H1 (cell line): ENCODE measurements around the gene P3H2. TPM values are rescaled to one million over a fixed set of nuclear protein-coding genes. Genes with fewer than 3 reads are reported as not detected.

Experiments used
- CTCF ChIA-PET: fragments of 300-600 bp; sonication (Branson Sonifier 250); formaldehyde crosslinking; loops from one replicate; lab custom pipeline; 2021; ENCODE audit not compliant: partially characterized antibody; lab: Charles Lee
- POLR2A ChIA-PET: fragments of 300-600 bp; sonication (Branson Sonifier 250); formaldehyde crosslinking; loops from one replicate; lab custom pipeline; 2021; ENCODE audit warnings: inconsistent platforms; ENCODE audit not compliant: partially characterized antibody; lab: Charles Lee
- DNase-seq, 2 experiments: peaks; one replicate each; pipeline versions ENCODE4 v3.0.0 to v3.0.0-alpha.2; 2010 to 2022; ENCODE audit warnings: low spot score in 2 of 2, low read depth in 1 of 2, mixed read lengths in 1 of 2
- FAIRE-seq: peaks from 2 replicates; lab custom pipeline; 2011; peaks lifted over from hg19 to GRCh38; lab: Jason Lieb, UNC
- H2AFZ ChIP-seq: 2 replicates; pipeline ENCODE4 v1.8.1; 2012; ENCODE audit warnings: low read length, inconsistent platforms
- H2AK5ac ChIP-seq: 2 replicates; pipeline ENCODE4 v1.6.1; 2013; ENCODE audit warnings: low read depth, low read length
- H2BK120ac ChIP-seq: replicated peaks from 2 replicates; pipeline ENCODE3; 2013; ENCODE audit warnings: low read depth, low read length, inconsistent platforms
- H2BK12ac ChIP-seq: 2 replicates; pipeline ENCODE4 v1.6.1; 2013; ENCODE audit warnings: low read depth, low read length
- H2BK15ac ChIP-seq: 2 replicates; pipeline ENCODE4 v1.6.1; 2013; ENCODE audit warnings: low read length
- H2BK20ac ChIP-seq: 2 replicates; pipeline ENCODE4 v1.6.1; 2013; ENCODE audit warnings: low read length
- H2BK5ac ChIP-seq: 2 replicates; pipeline ENCODE4 v1.6.1; 2013; ENCODE audit warnings: low read depth, low read length
- H3K14ac ChIP-seq: 2 replicates; pipeline ENCODE4 v1.6.1; 2013; ENCODE audit warnings: inconsistent platforms; ENCODE audit not compliant: insufficient read length
- H3K18ac ChIP-seq: 2 replicates; pipeline ENCODE4 v1.6.1; 2013; ENCODE audit warnings: low read length; ENCODE audit errors: extremely low read depth
- H3K23ac ChIP-seq: 2 replicates; pipeline ENCODE4 v1.6.1; 2013; ENCODE audit warnings: inconsistent platforms; ENCODE audit not compliant: insufficient read length
- H3K23me2 ChIP-seq: 2 replicates; pipeline ENCODE4 v1.6.1; 2013; ENCODE audit warnings: low read depth, low read length
- H3K27ac ChIP-seq: 2 replicates; pipeline ENCODE4 v1.6.1; 2011; ENCODE audit warnings: low read depth, low read length, inconsistent platforms
- H3K27me3 ChIP-seq, 4 experiments: replicated peaks in 1 of 4; 1 replicate in 1 of 4; 2 replicates in 3 of 4; pipeline versions ENCODE4 v1.6.1 to v1.8.1; 2011 to 2013; ENCODE audit warnings: low read length in 3 of 4, mild to moderate bottlenecking in 3 of 4, inconsistent platforms in 2 of 4, mixed read lengths in 2 of 4, moderate library complexity in 1 of 4; ENCODE audit not compliant: control insufficient read depth in 3 of 4, insufficient read depth in 3 of 4; ENCODE audit errors: extremely low read depth in 1 of 4
- H3K36me3 ChIP-seq, 4 experiments: 2 replicates each; pipeline versions ENCODE4 v1.6.1 to v1.8.1; 2011 to 2013; ENCODE audit warnings: mild to moderate bottlenecking in 4 of 4, low read length in 3 of 4, moderate library complexity in 2 of 4, control low read depth in 1 of 4, inconsistent platforms in 1 of 4; ENCODE audit not compliant: insufficient read depth in 4 of 4, control insufficient read depth in 2 of 4
- H3K4ac ChIP-seq: replicated peaks from 2 replicates; pipeline ENCODE3; 2013; ENCODE audit warnings: low read length, low read depth, mixed read lengths, inconsistent platforms; ENCODE audit not compliant: insufficient read length
- H3K4me1 ChIP-seq, 4 experiments: replicated peaks in 1 of 4; 1 replicate in 1 of 4; 2 replicates in 3 of 4; pipeline versions ENCODE4 v1.6.1 to v1.8.1; 2011 to 2013; ENCODE audit warnings: low read length in 3 of 4, inconsistent platforms in 2 of 4, mixed read lengths in 1 of 4; ENCODE audit not compliant: insufficient read depth in 4 of 4, control insufficient read depth in 3 of 4
- H3K4me2 ChIP-seq, 2 experiments: 2 replicates each; pipeline versions ENCODE4 v1.6.1 to v1.8.1; 2011 to 2013; ENCODE audit warnings: low read depth in 2 of 2, low read length in 2 of 2, control low read depth in 1 of 2, inconsistent platforms in 1 of 2, mild to moderate bottlenecking in 1 of 2; ENCODE audit not compliant: insufficient read depth in 1 of 2
- H3K4me3 ChIP-seq, 4 experiments: fragments of 200-600, 300-600 bp in 1 of 4; sonication (generic), shearing (Covaris generic), sonication (Bioruptor Twin) in 1 of 4; 2 replicates each; pipeline versions ENCODE4 v1.5.1 to v1.8.1; 2011 to 2016; ENCODE audit warnings: low read length in 4 of 4, low read depth in 3 of 4, control low read depth in 2 of 4, inconsistent platforms in 2 of 4, mild to moderate bottlenecking in 2 of 4, mixed read lengths in 1 of 4, moderate library complexity in 1 of 4; ENCODE audit not compliant: insufficient read depth in 2 of 4; ENCODE audit errors: extremely low read depth in 1 of 4
- H3K56ac ChIP-seq: replicated peaks from 2 replicates; pipeline ENCODE3; 2013; ENCODE audit warnings: low read depth, mild to moderate bottlenecking, mixed read lengths, low read length, inconsistent platforms; ENCODE audit not compliant: insufficient read length
- H3K79me1 ChIP-seq: 2 replicates; pipeline ENCODE4 v1.6.1; 2013; ENCODE audit warnings: low read depth, low read length, control low read depth
- H3K79me2 ChIP-seq, 2 experiments: 2 replicates each; pipeline versions ENCODE4 v1.6.1 to v1.8.1; 2012 to 2013; ENCODE audit warnings: low read length in 2 of 2, mild to moderate bottlenecking in 2 of 2, inconsistent platforms in 1 of 2; ENCODE audit not compliant: insufficient read depth in 2 of 2, control insufficient read depth in 1 of 2
- H3K9ac ChIP-seq, 4 experiments: replicated peaks in 1 of 4; 1 replicate in 1 of 4; 2 replicates in 3 of 4; pipeline versions ENCODE4 v1.6.1 to v1.8.1; 2011 to 2013; ENCODE audit warnings: low read depth in 3 of 4, low read length in 3 of 4, control low read depth in 2 of 4, mild to moderate bottlenecking in 2 of 4, moderate library complexity in 2 of 4, inconsistent platforms in 1 of 4; ENCODE audit errors: extremely low read depth in 1 of 4
- H3K9me3 ChIP-seq, 2 experiments: 2 replicates each; pipeline versions ENCODE4 v1.6.1 to v1.8.1; 2012 to 2013; ENCODE audit warnings: mild to moderate bottlenecking in 2 of 2, moderate library complexity in 2 of 2, control low read depth in 1 of 2, inconsistent platforms in 1 of 2, low read depth in 1 of 2, low read length in 1 of 2, mixed read lengths in 1 of 2; ENCODE audit not compliant: insufficient read depth in 2 of 2
- H4K20me1 ChIP-seq, 2 experiments: replicated peaks in 1 of 2; 2 replicates each; pipeline versions ENCODE3 to v1.8.1; 2011 to 2013; ENCODE audit warnings: inconsistent platforms in 2 of 2, low read length in 2 of 2, mild to moderate bottlenecking in 1 of 2; ENCODE audit not compliant: insufficient read depth in 2 of 2, control insufficient read depth in 1 of 2
- H4K5ac ChIP-seq: 2 replicates; pipeline ENCODE4 v1.6.1; 2013; ENCODE audit warnings: low read length, low read depth, mixed read lengths, inconsistent platforms; ENCODE audit not compliant: insufficient read length
- H4K8ac ChIP-seq: 2 replicates; pipeline ENCODE4 v1.8.0; 2013; ENCODE audit warnings: mild to moderate bottlenecking, moderate library complexity, low read length, inconsistent platforms; ENCODE audit not compliant: insufficient read depth; ENCODE audit errors: extremely low read depth
- H4K91ac ChIP-seq: replicated peaks from 2 replicates; pipeline ENCODE3; 2013; ENCODE audit warnings: low read length, mixed read lengths, inconsistent platforms; ENCODE audit not compliant: insufficient read length
- CBX5 ChIP-seq: fragments of 300-800, 300-1000 bp; sonication (generic); IDR thresholded peaks from 2 replicates; pipeline ENCODE4 v1.7.1; 2016; ENCODE audit warnings: antibody characterized with exemption, low read length, low read depth
- CHD1 ChIP-seq: IDR thresholded peaks from 2 replicates; pipeline ENCODE4 v1.6.1; 2012; ENCODE audit warnings: low read depth, low read length, improper control_type of control experiment
- EGR1 ChIP-seq: IDR thresholded peaks from 2 replicates; pipeline ENCODE4 v1.6.1; 2011; ENCODE audit warnings: low read depth, low read length, borderline replicate concordance
- EP300 ChIP-seq, 2 experiments: IDR thresholded peaks; 1 replicate in 1 of 2; 2 replicates in 1 of 2; pipeline ENCODE4 v1.6.1; 2011 to 2012; ENCODE audit warnings: low read depth in 2 of 2, low read length in 2 of 2, mild to moderate bottlenecking in 2 of 2, borderline replicate concordance in 1 of 2, inconsistent platforms in 1 of 2, moderate library complexity in 1 of 2
- JUN ChIP-seq: IDR thresholded peaks from 2 replicates; pipeline ENCODE4 v1.6.1; 2011; ENCODE audit warnings: low read depth, mild to moderate bottlenecking, improper control_type of control experiment, low read length
- KDM5A ChIP-seq: fragments of 200-600 bp; IDR thresholded peaks from 2 replicates; pipeline ENCODE4 v1.7.1; 2012; ENCODE audit warnings: mild to moderate bottlenecking, low read length, inconsistent platforms, mixed read lengths
- POU5F1 ChIP-seq: IDR thresholded peaks from 2 replicates; pipeline ENCODE4 v1.6.1; 2011; ENCODE audit warnings: low read depth, mild to moderate bottlenecking, low read length, moderate library complexity
- RXRA ChIP-seq: IDR thresholded peaks from 2 replicates; pipeline ENCODE4 v1.6.1; 2011; ENCODE audit warnings: low read depth, mild to moderate bottlenecking, low read length, moderate library complexity; ENCODE audit not compliant: insufficient read depth
- SIN3A ChIP-seq, 2 experiments: IDR thresholded peaks in 1 of 2; conservative IDR thresholded peaks in 1 of 2; 2 replicates each; pipeline ENCODE4 v1.6.1; 2011 to 2012; ENCODE audit warnings: low read length in 2 of 2, improper control_type of control experiment in 1 of 2, low read depth in 1 of 2, mild to moderate bottlenecking in 1 of 2
- SP2 ChIP-seq: IDR thresholded peaks from 2 replicates; pipeline ENCODE4 v1.6.1; 2012; ENCODE audit warnings: mild to moderate bottlenecking, low read length, inconsistent platforms
- TAF7 ChIP-seq: optimal IDR thresholded peaks from 2 replicates; pipeline ENCODE3; 2011; ENCODE audit warnings: low read depth, mild to moderate bottlenecking, inconsistent platforms, low read length, moderate library complexity, borderline replicate concordance
- TBP ChIP-seq: IDR thresholded peaks from 2 replicates; pipeline ENCODE4 v1.6.1; 2011; ENCODE audit warnings: low read depth, low read length, improper control_type of control experiment
- WGBS, 2 experiments: shearing (Covaris generic) in 1 of 2; methylation state at CpG; one replicate each; pipeline versions ENCODE4 v1.1.6 to v1.1.7; 2013 to 2015; ENCODE audit warnings: low lambda C conversion rate in 2 of 2, mixed read lengths in 2 of 2, inconsistent platforms in 1 of 2, low coverage in 1 of 2, missing lambda C conversion rate in 1 of 2; ENCODE audit not compliant: insufficient replicate concordance in 2 of 2, insufficient coverage in 1 of 2, insufficient read length in 1 of 2; ENCODE audit errors: extremely low coverage in 1 of 2, missing lambda C conversion rate in 1 of 2; 5-methylcytosine and 5-hydroxymethylcytosine counted together
- polyA plus RNA-seq, 7 experiments: library from polyadenylated mRNA; depleted of rRNA in 3 of 7; stranded (reverse) in 5 of 7; unstranded in 2 of 7; fragments of >200 nt in 5 of 7; fragments of 200-250 nt in 2 of 7; gene quantifications; 1 replicate in 5 of 7; 2 replicates in 1 of 7; 4 replicates in 1 of 7; pipeline versions ENCODE4 v1.2.1 to v1.2.3, GENCODE V29; 2011 to 2013; ENCODE audit warnings: missing spikeins in 2 of 7, mixed read lengths in 2 of 7
- total RNA-seq: library from RNA; stranded (reverse); fragmentation: NEBNext Ultra II Directional; extraction: Animal tissue kit (Norgen Biotek cat#: 25700); gene quantifications from 2 replicates; pipeline ENCODE4 v1.2.1, GENCODE V29; 2021
- TF ChIP-seq, protein P1 (sequence below): IDR thresholded peaks from 2 replicates; pipeline ENCODE4 v1.6.1; 2011; ENCODE audit warnings: low read length, improper control_type of control experiment

Gene P3H2
- total and polyA plus RNA-seq, 2 of the 8 experiments (the other 6 are each of a cell fraction or from before 2014, with no cell fraction given) = 40.5 to 60.4 TPM

DNA sequence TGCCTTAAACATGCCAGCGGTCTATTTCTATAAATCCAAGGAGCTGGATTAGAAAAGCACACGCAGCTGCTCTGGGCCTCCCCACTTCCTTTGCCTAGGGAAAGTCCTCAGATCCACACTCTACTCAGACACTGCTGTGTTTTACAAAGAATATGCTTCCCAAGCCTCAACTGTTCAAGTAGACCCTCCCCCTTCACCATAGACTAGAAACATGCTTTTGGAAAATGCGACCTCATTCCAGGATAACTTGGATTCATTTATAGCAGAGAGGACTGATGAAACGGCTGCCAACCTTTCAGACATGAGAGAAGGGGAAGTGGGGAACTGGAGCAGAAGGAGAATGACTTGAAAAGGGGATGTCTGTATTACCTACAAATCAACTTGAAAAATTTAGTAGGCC, 64.0 kb downstream of the P3H2 start:
- Histone ChIP-seq H3K9me3 (no peaks in the 10 kb centered on the region), H3K27me3 (no peaks in the 10 kb centered on the region), H2BK12ac (no peak overlapping the region), H4K91ac (no peak overlapping the region), H3K4me2 (no peak overlapping the region), H3K36me3 (no peaks in the 10 kb centered on the region), H2AFZ (no peak overlapping the region), H4K8ac (no peak overlapping the region), H3K79me1 (no peaks in the 10 kb centered on the region), H3K4ac (no peak overlapping the region), H3K14ac (no peak overlapping the region), H2BK5ac (no peak overlapping the region), H4K20me1 (no peaks in the 10 kb centered on the region), H3K23ac (no peak overlapping the region), H2BK120ac (no peak overlapping the region), H3K18ac (no peak overlapping the region), H3K56ac (no peak overlapping the region), H2BK15ac (no peak overlapping the region), H2AK5ac (no peak overlapping the region), H3K9ac (no peak overlapping the region), H3K79me2 (peaks cover 0 to 15% of the 10 kb centered on the region in 2 experiments; a peak in 3 of 4 replicates), H3K23me2 (no peaks in the 10 kb centered on the region), H2BK20ac (no peak overlapping the region), H4K5ac (no peak overlapping the region), H3K4me3 (no peak overlapping the region), H3K27ac (no peak overlapping the region), H3K4me1 (peaks cover 0 to 11% (median 7%) of the 10 kb centered on the region in 4 experiments; a peak in 3 of 7 replicates)
- CTCF ChIA-PET = interaction anchor here (0.7 to 1.4 kb wide), 4 partner anchors 24 to 96 kb away, joined by 3 to 4 read pairs (median 4); partner anchors contain the start of gene P3H2
- DNase-seq = no peak
- WGBS, 2 experiments = 67% methylated on average over 4 of the region's 4 CpGs; no CpG with 5 or more reads in 1 of the 2 experiments
- POLR2A ChIA-PET = no interaction called here
- no peak for FAIRE-seq
- TF ChIP-seq KDM5A = no peak
- TF ChIP-seq JUN = no peak
- TF ChIP-seq, protein P1, sequence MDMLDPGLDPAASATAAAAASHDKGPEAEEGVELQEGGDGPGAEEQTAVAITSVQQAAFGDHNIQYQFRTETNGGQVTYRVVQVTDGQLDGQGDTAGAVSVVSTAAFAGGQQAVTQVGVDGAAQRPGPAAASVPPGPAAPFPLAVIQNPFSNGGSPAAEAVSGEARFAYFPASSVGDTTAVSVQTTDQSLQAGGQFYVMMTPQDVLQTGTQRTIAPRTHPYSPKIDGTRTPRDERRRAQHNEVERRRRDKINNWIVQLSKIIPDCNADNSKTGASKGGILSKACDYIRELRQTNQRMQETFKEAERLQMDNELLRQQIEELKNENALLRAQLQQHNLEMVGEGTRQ = no peak
- TF ChIP-seq CBX5 = no peak
- TF ChIP-seq SIN3A (conservative IDR thresholded peaks at IDR 0.05 in 1 of 2, IDR thresholded peaks at IDR 0.05 in 1 of 2; ENCODE audit: low read depth in 1 of 2, low read length in 2 of 2) = no peak
- no peak for TF ChIP-seq TBP
- no peak for TF ChIP-seq TAF7
- TF ChIP-seq CHD1 = no peak
- no peak for TF ChIP-seq EGR1
- no peak for TF ChIP-seq EP300 (IDR thresholded peaks at IDR 0.05; ENCODE audit: borderline replicate concordance in 1 of 2, low read depth in 2 of 2, low read length in 2 of 2)
- no peak for TF ChIP-seq SP2
- no peak for TF ChIP-seq RXRA
- no peak for TF ChIP-seq POU5F1
